ENCODE data around the gene HES5.

DNA sequence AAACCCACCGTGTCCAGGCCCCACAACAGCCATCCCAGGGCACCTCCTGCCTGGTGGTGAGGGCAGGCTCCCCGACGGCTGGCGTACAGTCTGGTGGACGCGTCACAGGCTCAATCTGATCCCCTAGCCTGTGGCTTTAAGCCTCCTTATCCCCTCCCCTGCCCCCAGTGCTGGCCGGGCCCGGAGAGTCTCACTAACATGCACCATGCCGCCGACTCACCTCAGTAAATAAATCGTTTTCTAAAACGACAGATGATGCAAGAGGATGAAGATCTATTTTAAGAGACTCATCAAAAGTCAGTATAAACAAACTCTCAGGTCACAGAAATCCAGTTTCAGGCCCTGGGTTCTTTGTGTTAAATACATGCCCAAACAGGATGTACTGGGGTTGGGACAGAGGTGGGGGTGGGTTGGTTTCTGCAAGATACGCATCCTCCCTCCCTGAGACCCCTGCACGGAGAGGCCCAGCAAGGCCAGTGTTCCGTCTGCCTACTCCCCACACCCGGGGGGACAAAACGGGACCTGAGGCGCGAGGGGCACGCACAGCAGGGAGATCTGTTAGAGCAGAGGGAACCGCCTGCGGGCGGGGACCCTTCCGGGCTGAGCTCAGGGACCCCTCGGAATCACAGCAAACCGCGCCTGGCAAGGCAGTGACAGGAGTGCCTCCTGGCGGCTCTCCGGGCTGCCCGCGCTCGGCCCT lies 6.7 kb downstream of the HES5 start:
- TF ChIP-seq, protein P1, sequence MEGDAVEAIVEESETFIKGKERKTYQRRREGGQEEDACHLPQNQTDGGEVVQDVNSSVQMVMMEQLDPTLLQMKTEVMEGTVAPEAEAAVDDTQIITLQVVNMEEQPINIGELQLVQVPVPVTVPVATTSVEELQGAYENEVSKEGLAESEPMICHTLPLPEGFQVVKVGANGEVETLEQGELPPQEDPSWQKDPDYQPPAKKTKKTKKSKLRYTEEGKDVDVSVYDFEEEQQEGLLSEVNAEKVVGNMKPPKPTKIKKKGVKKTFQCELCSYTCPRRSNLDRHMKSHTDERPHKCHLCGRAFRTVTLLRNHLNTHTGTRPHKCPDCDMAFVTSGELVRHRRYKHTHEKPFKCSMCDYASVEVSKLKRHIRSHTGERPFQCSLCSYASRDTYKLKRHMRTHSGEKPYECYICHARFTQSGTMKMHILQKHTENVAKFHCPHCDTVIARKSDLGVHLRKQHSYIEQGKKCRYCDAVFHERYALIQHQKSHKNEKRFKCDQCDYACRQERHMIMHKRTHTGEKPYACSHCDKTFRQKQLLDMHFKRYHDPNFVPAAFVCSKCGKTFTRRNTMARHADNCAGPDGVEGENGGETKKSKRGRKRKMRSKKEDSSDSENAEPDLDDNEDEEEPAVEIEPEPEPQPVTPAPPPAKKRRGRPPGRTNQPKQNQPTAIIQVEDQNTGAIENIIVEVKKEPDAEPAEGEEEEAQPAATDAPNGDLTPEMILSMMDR (IDR thresholded peaks at IDR 0.05; ENCODE audit: poor library complexity, severe bottlenecking), result no peak
- TF ChIP-seq EZH2 (IDR thresholded peaks at IDR 0.05; ENCODE audit: borderline replicate concordance, insufficient read depth, low read length, poor library complexity, severe bottlenecking), result no peak
